Lower leg skin (tissue), 3 donors: ENCODE measurements around the gene GCC1.

Experiments
- CTCF ChIP-seq, 3 donors: fragments of 450-650 bp; IDR thresholded peaks; one replicate each; pipeline ENCODE4 v1.5.1; 2016; ENCODE audit warnings: antibody characterized with exemption in 3 of 3, mild to moderate bottlenecking in 3 of 3, moderate library complexity in 2 of 3
- POLR2A ChIP-seq, 2 donors: fragments of 450-650 bp; IDR thresholded peaks; one replicate each; pipeline ENCODE4 v1.6.1; 2016 to 2017; ENCODE audit warnings: antibody characterized with exemption in 2 of 2, mild to moderate bottlenecking in 1 of 2, moderate library complexity in 1 of 2

GRCh38 chr7:127600885-127601284 lies 15.5 kb upstream of the GCC1 start:
- TF ChIP-seq CTCF (IDR thresholded peaks at IDR 0.05), result no peak
- TF ChIP-seq POLR2A (IDR thresholded peaks at IDR 0.05), result no peak
